Measurements from ENCODE around the gene FOXQ1. TPM values are rescaled to one million over a fixed set of nuclear protein-coding genes. Genes with fewer than 3 reads are reported as not detected.

FOXQ1 gene, protein sequence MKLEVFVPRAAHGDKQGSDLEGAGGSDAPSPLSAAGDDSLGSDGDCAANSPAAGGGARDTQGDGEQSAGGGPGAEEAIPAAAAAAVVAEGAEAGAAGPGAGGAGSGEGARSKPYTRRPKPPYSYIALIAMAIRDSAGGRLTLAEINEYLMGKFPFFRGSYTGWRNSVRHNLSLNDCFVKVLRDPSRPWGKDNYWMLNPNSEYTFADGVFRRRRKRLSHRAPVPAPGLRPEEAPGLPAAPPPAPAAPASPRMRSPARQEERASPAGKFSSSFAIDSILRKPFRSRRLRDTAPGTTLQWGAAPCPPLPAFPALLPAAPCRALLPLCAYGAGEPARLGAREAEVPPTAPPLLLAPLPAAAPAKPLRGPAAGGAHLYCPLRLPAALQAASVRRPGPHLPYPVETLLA
- total RNA-seq, result 0.38 TPM in 1 of 2 replicates, not detected in the other

DNA sequence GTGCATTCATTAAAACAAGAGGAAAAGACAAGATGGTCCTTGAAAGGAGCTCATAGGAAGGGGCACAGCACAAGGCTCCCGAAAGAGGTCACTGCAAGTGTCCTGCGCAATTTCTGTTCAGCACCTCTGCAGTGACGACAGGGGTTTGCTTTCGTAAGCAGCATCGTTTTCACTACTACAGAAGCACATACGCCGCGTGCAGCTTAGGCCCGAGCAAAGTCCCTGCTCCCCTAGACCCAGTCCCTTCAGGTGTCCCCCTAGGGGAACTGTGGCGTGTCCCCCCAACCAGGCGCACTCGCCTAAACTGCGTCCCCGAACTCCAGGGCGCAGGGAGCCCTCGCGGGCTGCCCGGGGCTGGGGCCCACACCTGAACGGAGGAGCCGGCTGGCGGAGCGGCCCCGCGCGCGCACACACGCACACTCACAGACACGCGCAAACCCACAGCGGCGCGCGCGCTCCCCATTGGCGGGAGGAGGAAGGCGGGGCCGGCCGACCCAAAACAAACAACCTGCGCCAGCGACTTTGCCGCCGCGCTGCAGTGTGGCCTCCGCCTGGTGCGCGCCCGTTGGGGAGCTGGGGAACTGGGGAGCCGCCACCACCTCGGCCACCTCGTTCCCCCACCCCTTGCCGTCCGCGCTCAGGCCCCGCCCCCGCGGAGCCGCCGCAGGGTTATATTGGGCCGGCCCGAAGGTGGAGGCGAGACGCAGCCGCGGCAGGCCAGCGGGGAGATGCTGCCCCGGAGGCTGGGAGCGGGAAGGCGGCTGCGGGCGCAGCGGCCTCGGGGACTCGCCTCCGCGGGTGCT is at the start of gene FOXQ1:
TSS of gene FOXQ1 (plus strand) at position 699 of the 803 bp plus-strand sequence. CDS start 607 bp downstream, outside the sequence.

Other genes with a start within 250 kb of the FOXQ1 start
- not detected in 2 replicates for gene FOXF2, start 77.5 kb downstream of the FOXQ1 start, total RNA-seq

Measured in mesangial cell (primary cell).